HG03159 (cell line): Measurements from ENCODE around the gene TRMT112.
A peak's percentile ranks its signal among the peaks of the same experiment; 100 is the strongest.

ENCODE experiments used
- ATAC-seq: cut with Tn5 transposase; IDR thresholded peaks from one replicate; pipeline ENCODE4 v1.9.1; 2021; ENCODE audit warnings: mild to moderate bottlenecking, moderate library complexity; ENCODE audit not compliant: unreplicated experiment

TRMT112 gene

DNA sequence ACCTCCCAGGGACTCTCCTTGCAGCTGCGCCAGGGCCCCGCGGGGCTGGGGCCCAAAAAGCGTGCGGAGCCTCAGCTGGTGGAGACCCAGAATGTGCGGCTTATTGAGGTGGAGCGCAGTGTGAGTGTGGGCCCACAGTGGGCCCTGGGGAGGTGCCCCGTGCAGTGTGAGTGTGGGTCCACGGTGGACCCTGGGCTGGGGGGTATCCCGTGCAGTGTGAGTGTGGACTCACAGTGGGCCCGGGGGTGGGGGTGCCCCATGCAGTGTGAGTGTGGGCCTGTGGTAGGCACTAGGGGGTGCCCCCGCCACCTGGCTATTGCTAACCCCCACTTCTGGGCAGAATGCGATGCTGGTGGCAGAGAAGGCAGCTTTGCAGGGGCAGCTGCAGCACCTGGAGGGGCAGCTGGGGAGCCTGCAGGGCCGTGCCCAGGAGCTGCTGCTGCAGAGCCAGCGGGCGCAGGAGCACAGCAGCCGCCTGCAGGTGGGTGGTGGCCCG lies 33.8 kb upstream of the TRMT112 start:
- no peak for ATAC-seq

- no peak for ATAC-seq
These were observed 32.0 kb upstream of the TRMT112 start for GRCh38 chr11:64349404-64349803.

- ATAC-seq = no peak
These were observed 31.6 kb upstream of the TRMT112 start for GRCh38 chr11:64349025-64349387.

GRCh38 chr11:64348383-64349024 lies 31.1 kb upstream of the TRMT112 start:
- ATAC-seq = no peak

GRCh38 chr11:64347193-64347867 lies 30.0 kb upstream of the TRMT112 start:
- ATAC-seq = no peak

- no peak for ATAC-seq
These were observed 27.4 kb upstream of the TRMT112 start for GRCh38 chr11:64344787-64345186.

DNA sequence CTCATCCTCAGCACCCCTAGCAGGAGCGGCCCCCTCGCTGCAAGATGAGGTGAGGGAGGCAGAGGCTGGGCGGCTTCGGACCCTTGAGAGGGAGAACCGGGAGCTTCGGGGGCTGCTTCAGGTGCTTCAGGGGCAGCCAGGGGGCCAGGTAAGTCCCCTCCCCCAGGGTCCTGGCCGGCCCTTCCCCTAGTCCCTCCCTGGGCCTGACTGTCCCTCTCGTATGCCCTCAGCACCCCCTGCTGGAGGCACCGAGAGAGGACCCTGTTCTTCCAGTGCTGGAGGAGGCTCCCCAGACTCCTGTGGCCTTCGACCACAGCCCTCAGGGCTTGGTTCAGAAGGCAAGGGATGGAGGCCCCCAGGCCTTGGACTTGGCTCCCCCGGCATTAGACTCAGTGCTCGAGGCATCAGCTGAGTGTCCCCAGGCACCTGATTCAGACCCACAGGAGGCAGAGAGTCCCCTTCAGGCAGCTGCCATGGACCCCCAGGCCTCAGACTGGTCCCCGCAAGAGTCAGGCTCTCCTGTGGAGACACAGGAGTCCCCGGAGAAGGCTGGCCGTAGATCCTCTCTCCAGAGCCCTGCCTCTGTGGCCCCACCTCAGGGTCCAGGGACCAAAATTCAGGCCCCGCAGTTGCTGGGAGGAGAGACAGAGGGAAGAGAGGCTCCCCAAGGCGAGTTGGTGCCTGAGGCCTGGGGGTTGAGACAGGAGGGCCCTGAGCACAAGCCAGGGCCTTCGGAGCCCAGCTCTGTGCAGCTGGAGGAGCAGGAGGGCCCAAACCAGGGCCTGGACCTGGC lies 26.6 kb upstream of the TRMT112 start:
- ATAC-seq = no peak

- no peak for ATAC-seq
These were observed 25.7 kb upstream of the TRMT112 start for GRCh38 chr11:64342869-64343745.

- ATAC-seq = peak; percentile 44
These were observed 24.8 kb upstream of the TRMT112 start for GRCh38 chr11:64341851-64342791.

DNA sequence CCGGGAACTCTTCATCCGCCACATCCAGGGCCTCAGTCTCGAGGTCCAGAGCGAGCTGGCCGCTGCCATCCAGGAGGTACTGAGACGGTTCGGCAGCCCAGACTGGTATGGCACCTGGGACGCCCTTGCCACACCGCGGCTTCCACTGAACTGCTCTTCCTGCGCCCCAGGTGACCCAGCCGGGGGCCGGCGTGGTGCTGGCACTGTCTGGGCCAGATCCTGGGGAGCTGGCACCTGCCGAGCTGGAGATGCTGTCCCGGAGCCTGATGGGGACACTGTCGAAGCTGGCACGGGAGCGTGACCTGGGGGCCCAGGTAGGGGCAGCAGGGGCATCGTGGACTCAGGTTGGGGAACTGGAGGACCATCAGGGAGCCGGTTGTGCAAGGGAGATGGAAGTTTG lies 24.1 kb upstream of the TRMT112 start:
- no peak for ATAC-seq

GRCh38 chr11:64340671-64341335 lies 23.4 kb upstream of the TRMT112 start:
- no peak for ATAC-seq

DNA sequence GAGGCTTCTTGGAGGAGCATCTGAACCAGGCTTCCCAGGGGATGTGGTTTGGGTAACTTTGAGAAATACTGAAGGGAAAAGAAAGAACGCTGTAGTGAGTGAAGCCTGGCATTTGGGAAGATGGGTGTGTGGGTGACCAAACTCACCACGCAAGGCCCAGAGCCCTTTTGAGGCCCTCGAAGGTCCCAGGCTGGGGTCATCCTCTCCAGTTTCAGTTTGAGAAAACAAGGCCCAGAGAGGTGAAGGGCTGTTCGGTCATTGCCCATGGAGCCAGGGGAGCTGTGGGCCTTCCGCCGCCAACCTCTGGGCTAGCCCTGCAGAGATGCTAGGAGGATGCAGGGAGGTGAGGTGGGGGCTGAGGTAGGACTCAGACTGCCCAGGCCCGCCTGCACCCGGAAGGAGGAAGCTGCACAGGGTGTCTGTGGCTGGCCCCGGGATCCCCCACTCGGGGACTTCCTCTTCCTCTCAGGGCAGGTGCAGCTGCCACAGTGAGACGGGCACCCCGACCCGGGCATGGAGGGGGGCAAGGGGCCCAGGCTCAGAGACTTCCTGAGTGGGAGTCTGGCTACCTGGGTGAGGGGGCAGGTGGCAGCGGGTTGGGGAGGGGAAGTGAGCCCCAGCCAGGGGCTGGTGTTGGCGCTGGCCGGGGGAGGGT lies 22.5 kb upstream of the TRMT112 start, which contains the start of gene CCDC88B:
Gene CCDC88B, plus strand, starts transcription at position 451 of the 655 bp plus-strand sequence. Its CDS starts 63 bp downstream, at position 514.
- ATAC-seq = peak; percentile 55

DNA sequence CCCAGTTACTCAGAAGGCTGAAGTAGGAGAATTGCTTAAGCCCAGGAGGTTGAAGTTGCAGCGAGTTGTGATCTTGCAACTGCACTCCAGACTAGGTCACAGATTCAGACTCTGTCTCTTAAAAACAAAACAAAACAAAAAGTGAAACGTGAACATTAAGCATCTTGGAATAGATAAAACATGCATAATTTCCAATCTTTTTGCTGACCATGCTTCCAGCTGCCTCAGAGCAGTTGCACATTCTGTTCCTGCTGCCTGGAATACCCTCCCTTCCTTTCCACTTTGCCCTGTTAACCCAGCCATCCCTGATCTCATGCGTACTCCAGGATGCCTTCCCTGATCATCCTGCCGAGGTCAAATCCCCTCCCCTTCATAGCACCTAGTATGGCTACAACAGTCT lies 21.9 kb upstream of the TRMT112 start:
- ATAC-seq = no peak

DNA sequence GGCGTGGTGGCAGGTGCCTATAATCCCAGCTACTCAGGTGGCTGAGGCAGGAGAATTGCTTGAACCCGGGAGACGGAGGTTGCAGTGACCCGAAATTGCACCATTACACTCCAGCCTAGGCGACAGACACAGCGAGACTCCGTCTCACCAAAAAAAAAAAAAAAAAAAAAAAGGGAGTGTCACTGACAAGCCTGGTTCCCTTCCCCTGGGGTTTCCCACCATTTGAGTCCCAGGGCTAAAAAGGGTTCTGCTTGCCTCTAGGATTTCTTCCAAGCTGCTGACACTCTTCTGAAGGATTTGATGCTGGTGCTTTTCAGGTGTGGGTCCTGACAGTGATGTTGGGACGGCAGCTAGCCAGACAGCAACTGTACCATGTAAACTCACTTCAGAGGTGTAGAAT lies 21.4 kb upstream of the TRMT112 start:
- no peak for ATAC-seq

- no peak for ATAC-seq
These were observed 20.3 kb upstream of the TRMT112 start for GRCh38 chr11:64337538-64338249.

DNA sequence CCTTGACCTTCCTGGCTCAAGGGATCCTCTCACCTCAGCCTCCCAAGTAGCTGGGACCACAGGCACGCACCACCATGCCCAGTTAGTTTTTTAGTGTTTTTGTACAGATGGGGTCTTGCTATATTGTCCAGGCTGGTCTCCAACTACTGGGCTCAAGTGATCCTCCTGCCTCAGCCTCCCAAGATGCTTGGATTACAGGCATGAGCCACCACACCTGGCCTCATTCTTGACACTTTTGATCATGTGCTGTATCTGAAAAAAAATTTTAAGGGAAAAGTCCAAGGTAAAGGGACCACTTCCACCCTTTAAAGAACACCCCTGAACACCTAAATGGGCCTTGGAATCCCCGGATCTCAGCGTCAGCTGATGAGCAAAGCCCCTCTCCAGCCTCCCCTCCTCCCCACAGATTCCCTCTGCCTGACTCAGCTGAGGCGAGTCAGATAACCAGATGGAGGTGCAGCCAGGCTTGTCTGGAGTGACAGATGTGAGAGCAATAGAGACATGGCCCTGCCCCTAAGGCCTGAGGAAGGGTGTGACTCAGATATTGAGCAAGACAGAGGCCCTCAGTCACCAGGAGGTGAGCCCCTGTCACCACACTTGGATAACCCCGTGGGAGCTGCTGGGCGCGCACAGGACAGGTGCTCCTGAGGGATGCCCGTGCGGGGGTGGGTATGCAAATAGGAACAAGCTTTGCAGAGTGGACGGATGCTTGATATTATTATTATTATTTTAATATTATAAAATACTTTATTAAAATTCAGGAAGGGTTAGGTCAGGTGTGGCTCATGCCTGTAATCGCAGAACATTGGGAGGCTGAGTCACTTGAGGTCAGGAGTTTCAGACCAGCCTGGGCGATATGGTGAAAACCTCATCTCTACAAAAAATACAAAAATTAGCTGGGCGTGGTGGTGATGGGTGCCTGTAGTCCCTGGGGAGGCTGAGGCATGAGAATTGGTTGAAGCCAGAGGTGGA lies 17.7 kb upstream of the TRMT112 start:
- ATAC-seq = peak; percentile 73

DNA sequence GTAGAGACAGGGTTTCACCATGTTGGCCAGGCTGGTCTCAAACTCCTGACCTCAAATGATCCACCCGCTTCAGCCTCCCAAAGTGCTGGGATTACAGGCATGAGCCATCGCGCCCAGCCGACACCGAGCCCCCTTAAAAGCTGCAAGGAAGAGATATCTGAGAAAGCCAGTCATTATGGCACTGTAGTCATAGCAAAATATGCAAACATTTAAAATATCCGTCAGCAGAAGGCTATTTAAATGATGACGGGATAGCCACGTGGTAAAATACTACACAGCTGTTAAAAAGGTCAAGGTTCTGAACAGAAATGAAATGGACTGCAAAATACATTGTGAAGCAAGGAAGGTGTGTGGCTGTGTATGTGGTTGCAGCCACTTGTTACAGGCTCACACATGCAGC lies 16.2 kb upstream of the TRMT112 start:
- no peak for ATAC-seq
